Raji (cell line): ENCODE data around the gene C1orf115.

Experiments
- POLR2A ChIP-seq: IDR thresholded peaks from 2 replicates; pipeline ENCODE4 v1.6.1; 2011; ENCODE audit warnings: low read depth, low read length, control low read depth; ENCODE audit not compliant: insufficient read depth

C1orf115 gene, protein sequence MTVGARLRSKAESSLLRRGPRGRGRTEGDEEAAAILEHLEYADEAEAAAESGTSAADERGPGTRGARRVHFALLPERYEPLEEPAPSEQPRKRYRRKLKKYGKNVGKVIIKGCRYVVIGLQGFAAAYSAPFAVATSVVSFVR

GRCh38 chr1:220690140-220691052, at the start of gene C1orf115:
TSS of gene C1orf115 (plus strand) at chr1:220690363. CDS start at chr1:220690403, 40 bp downstream.
- TF ChIP-seq POLR2A: no peak

DNA sequence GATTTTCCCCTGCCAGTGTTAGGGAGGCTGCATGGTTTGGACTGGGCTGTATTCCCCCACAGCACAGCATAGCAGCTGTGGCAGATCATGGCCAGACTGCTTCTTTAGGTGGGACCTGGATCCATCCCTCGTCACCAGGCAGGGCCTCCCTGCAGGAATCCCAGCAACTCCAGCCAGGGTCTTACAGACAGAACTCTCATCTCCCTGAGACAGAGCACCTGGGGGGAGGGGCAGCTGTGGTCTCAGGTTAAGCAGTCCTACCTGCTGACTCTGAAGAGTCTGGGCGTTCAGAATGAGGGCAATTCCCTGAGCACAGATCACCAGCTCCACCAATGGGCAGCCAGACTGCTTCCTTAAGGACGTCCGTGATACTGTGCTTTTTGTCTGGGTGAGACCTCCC, 47.9 kb upstream of the C1orf115 start:
- TF ChIP-seq POLR2A: no peak

DNA sequence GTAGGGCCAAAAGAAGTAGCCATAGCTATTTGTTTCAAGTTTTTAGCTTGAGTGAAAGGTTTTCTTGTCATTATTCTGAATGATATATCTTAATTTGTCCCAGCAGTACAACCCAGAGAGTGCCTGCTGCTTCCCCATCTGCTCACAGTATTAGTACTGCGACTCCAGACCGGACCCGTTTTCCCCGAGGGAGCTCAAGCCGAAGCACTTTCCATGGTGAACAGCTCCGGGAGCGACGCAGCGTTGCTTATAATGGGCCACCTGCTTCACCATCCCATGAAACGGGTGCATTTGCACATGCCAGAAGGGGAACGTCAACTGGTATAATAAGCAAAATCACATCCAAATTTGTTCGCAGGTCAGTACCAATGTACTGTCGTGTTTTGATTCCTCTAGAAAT, 37.2 kb upstream of the C1orf115 start:
- TF ChIP-seq POLR2A: no peak

GRCh38 chr1:220655509-220655908, 34.7 kb upstream of the C1orf115 start:
- TF ChIP-seq POLR2A: no peak

GRCh38 chr1:220655961-220656740, 34.0 kb upstream of the C1orf115 start:
- no peak for TF ChIP-seq POLR2A

DNA sequence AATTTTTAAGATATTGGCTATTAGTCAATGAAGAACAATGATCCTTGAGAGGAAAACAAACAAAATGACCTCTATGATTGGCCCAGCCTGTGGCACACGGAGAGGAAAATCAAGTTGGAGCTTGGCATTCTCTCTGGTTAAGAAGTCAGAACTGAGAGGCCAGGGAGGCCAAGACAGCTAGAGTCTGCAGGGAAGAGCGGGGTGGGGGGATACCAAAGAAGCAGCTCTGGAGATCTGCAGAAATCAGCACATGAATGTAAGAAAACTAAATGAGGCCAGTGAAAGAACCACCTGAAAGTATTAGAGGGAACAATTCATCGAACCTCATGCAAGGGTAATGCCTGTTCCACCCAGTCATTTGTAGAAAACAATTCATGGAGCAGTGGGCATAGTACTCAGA, 23.8 kb upstream of the C1orf115 start:
- no peak for TF ChIP-seq POLR2A

GRCh38 chr1:220669005-220669404, 21.2 kb upstream of the C1orf115 start:
- no peak for TF ChIP-seq POLR2A

GRCh38 chr1:220670365-220670764, 19.8 kb upstream of the C1orf115 start:
- TF ChIP-seq POLR2A: no peak

DNA sequence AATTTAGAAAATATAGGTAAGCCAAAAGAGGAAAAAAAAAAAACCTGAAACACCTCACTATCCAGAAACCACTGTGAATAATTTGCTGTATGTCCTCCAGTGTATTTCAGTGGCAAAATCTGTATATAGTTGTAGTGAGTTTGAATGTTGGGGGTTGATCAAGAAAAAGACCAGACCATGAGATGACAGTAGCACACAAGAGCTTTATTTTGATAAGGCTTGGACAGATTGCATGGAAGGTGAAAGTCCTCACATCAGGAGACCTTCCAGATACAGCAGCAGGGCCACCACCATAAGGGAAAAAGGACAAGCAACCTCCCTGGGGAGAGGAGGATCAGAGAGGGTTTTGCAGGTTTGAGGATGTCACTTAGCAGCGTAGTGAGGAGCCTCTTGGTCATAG, 16.2 kb upstream of the C1orf115 start:
- no peak for TF ChIP-seq POLR2A

GRCh38 chr1:220677251-220677650, 12.9 kb upstream of the C1orf115 start:
- no peak for TF ChIP-seq POLR2A

DNA sequence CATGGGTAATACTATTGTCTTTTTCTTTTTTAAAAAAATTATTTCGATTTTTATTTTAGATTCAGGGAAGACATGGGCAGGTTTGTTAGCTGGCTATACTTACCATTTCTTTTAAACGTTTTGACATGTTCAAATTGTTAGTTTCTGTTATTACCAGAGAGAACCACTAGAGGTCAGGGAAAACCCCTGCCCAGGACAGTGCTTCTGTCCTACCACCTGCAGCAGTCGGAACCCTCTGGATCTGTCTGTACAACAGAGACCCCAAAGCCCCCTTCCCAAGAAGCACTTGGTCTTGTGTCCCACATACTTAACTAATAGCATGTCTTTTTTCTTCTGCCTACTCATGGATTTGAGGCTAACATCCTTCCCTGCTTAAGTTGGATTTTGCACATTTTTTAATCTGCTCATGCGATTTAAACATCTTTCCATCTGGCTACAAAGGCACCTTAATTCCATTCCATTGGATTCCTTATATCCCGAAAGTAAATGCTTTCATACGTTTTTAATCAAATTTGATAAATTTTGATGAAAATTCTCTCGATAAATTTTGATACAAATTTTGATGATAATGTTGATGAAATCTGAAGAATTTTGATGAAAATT, 10.0 kb upstream of the C1orf115 start:
- TF ChIP-seq POLR2A: no peak

DNA sequence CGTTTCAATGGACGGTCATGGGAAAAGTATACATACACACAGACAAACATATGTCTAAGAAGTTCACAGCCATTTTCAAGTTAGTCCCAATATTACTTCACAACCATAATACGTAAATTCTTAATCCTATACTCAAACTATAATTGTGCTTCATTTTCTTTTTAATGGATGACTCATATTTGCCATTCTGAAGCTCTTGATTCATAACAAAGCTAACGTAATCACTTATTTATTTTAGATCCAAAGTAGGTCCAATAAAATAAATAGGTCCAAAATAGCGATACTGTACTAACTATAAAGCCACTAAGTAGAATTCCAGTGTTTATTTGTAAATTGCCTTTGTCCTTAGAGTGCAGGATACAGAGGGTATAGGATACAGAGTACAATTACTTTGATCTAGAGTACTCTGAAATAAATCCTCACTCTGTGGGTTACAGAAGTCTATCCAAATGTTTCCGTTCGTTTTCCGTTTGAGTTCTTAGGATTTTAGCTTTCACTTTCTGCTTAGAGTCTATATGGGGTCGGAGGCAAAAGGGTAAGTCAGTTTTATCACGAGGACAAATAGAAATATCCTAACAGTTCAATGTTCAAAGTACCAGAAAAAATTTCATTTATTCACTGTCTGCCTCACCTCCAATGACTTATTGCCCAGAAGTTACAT, 8.8 kb upstream of the C1orf115 start:
- no peak for TF ChIP-seq POLR2A

- TF ChIP-seq POLR2A: no peak
Measured at GRCh38 chr1:220682901-220683576, 7.1 kb upstream of the C1orf115 start.

DNA sequence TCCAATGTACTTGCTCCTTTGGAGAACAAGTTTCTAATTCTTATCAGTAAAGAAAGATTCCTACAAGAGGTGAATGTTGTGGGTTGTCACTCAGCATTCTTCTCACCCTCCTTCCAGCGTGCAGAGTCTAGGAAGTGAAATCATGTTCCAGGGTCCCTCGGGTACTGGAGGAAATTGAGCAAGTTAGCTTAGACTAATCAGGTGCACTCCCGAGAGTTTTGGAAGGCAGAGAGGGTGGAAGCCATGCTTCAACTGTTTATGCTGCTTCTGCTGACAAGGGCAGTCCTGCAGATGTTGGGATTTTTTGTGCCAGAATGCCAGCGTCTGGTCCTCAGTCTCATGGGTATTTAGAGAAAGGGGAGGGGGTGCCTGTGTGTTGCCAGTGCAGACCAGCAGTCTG, 5.3 kb upstream of the C1orf115 start:
- TF ChIP-seq POLR2A: no peak

GRCh38 chr1:220685879-220686278, 4.3 kb upstream of the C1orf115 start:
- TF ChIP-seq POLR2A: no peak

- TF ChIP-seq POLR2A: no peak
Measured at GRCh38 chr1:220687809-220688208, 2.4 kb upstream of the C1orf115 start.
